ENCODE measurements around the gene USH1G.
"Not testable (repeated sequence)": the region's sequence is repeated elsewhere in the genome, so short reads cannot be mapped to it uniquely, and the experiment has no call there.

The USH1G gene

DNA sequence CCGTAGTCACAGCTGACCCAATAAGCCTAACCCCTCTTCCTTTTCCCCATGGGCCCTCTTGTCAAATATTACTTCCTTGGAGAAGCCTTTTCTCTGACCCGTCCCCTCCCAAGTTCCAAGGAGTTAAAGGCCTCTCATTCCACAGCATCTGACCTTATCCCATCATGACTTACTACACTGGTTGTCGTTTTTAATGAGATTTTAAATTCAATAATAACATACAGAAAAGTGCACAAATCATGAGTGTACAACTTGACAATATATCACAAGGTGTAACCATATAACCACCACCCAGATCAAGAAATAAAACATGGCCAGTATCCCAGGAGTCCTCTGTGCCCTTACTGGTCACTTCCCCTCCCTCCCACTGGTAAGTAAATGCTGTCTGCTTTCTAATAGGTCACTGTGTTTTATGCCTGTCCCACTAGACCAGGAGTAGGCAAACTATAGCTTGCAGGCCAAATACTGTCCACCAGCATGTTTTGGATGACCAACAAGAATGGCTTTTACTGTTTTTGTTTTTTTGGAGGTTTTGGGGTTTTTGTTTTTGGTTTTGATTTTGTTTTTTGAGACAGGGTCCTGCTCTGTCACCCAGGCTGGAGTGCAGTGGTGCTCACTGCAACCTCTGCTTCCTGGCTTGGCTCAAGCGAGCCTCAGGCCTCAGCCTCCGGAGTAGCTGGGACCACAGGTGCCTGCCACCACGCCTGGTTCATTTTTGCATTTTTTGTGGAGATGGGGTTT is 49.0 kb downstream of the USH1G start:
- peak; percentile 39 for DNase-seq

DNA sequence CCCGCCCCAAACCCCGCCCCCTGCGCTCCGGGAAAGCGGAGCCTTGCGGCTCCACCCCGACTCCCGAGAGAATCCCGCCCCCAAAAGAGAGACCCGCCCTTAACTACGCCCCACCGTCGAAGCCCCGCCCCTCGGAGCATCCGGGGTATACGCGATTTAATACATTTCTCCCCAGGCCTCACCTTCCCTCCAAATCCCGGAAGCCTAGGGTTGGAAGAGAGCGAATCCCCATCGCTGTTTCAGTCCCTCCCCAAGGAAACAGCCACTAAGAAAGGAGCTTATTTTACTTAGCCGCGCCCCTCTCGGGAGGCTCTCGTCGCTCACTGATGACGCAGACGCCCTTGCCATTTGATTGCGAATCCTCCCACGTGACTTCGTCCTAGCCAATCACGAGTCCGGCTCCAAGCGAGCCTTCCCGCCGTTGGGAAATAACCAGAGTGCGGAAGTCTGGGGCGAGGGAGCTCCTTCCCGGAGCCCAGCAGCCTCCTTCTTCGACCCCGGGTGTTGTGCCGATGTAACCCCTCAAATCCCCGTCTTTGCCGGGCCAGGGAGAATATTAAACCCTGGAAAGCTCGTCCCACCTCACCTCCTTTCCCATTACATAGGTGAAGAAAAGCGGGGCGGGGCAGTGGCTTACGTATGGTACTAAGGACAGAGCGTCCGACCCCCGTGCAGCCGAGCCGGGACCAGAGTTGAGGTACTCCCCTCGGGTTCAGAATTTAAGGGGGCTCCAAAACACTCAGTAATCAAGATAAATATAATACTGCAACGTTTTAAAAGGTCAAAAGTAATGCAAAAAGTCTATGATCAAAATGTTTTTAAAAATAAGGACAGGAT is 49.8 kb downstream of the USH1G start:
- DNase-seq: peak; percentile 100

DNA sequence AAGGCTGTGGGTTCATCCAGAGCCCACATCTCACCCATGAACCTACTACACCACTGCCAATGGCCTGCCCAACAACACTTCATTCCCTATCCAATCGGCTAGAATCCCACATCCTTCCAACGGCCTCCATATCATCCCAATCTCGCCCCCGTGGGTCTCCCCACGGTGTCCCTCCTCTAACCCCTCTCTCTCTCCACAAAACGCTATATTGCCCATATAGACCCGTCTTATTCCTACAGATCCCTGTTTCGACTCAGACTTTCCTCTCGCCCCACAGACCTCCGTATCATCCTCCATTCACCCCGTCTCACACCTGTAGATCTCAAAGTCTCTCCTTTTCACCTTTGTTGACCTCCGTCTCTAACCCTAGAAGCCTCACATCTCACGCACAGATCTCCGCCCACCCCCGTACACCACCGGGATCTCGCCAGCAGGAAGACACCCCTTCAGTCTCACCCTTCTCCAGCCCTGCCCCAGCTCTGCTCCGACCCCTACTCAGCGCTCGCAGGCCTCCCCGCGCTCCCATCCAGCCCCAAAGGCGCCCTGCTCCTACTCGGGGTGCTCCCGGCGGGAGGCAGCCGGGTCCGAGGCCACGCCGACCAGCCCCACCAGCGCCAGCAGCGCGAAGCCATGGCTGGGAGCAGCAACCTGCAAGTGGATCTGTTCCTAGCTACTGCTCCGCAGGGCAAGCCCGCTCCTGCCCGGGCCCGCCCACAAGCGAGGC is 50.6 kb downstream of the USH1G start, which contains the start of gene FDXR:
FDXR (minus strand) TSS at position 682 of the 724 bp plus-strand sequence; CDS start at position 632, 50 bp downstream.
- DNase-seq: no peak

DNA sequence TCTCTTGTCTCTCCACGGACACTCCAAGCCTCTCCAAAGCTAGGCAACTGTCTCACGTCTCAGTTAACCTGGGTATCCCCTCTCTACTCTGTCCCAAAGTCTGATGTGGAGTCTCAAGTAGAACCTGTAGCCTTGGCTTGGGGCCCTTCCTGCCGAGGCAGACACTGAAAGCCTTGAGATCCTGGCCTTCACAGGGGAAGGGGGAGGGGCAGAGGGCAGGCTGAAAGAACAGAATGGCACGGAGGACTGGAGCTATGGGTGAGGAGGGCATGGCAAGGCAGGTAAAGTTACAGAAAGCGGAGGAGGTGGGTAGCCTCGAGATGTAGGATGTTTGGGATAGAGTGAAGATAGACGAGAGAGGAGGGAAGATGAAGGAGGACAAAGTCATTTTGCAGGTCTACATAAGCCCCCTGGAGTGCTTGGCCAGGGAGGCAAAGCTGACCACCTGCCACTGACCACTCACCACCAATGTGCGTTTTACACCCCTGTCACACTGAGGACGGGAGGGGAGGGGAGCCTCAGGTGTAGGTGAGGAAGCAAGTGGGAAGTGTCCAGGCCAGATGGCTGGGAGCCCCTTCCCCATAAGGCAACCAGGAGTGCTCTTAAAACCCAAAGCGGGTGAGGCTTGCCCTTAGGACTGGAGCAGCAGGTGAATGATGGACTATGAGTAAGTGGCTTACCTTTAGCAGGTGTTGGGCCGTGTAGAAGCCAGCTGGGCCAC is 51.5 kb downstream of the USH1G start:
- DNase-seq: no peak

DNA sequence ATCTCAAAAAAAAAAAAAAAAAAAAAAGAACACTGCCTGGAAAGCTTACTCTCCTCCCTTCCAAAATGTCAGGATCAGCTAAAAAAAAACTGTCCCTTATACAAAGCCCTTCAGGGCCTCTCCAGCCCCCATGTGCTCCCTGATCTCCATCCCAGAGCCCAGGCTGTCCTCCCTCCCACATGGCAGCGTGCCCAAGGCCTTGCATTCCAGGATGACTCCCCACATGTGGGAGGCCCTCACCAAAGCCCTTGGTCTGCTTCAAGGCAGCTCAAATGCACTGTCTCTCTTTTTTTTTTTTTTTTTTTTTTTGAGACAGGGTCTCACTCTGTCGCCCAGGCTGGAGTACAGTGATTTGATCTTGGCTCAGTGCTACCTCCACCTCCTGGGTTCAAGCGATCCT is 52.5 kb downstream of the USH1G start:
- no peak for DNase-seq

DNA sequence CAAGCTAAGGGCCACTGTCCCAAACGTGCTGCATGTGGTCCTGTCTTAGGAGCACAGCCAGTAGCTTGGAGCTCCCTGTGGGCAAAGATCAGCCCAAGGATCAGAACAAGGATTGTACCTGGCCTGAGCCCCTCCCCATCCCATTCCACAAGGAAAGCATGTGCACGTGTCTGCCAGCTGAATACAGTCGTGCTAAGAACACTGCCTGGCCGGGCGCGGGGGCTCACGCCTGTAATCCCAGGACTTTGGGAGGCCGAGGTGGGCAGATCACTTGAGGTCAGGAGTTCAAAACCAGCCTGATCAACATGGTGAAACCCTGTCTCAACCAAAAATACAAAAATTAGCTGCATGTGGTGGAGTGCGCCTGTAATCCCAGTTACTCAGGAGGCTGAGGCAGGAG is 53.0 kb downstream of the USH1G start:
- DNase-seq: not testable (repeated sequence)

DNA sequence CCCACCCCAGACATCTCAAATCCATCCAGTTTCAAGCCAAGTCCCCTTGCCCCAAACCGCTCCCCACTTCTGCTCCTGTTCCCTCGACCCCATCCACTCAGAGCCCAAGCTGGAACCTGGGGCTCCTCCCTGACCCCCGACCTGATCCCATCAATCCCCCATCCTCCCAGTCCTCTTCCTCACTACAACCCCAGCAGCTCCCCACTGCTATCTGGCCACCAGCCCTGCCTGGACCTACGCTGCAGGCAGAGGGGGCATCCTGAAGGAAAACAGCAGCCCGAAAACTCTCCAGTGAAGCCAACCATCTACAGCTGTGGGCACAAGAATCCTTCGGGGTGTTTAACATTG is 54.2 kb downstream of the USH1G start:
- DNase-seq: no peak

DNA sequence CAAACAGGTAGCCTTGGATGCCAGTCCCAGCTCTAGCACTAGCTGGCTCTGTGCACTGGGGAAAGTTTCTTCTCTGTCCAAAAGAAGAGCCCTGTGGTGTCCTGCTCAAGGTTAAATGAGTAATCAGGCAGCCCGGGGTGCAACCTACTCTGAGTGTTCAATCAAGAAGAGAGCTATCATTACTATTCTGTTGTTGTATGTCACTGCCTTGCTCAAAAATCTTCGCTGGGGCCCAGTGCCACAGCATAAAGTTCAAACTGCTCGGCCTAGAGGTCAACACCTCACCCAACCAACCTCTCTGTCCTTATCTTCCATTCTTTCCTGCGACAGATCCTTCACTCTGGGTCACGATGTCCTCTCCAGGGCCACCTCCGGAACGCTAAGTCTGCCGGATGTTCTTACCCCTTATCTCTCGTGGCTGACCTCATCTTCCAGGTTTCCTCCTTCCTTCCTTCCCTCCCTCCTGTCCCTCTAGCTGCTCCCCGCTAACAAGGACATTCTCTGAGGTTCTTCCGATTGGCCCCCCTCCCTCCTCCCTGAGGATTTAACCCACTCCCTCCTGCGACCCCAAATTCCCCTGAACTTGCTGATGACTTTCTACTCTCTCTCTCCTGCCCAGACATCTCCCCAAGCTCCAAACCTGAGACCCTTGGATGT is 54.7 kb downstream of the USH1G start:
- no peak for DNase-seq

DNA sequence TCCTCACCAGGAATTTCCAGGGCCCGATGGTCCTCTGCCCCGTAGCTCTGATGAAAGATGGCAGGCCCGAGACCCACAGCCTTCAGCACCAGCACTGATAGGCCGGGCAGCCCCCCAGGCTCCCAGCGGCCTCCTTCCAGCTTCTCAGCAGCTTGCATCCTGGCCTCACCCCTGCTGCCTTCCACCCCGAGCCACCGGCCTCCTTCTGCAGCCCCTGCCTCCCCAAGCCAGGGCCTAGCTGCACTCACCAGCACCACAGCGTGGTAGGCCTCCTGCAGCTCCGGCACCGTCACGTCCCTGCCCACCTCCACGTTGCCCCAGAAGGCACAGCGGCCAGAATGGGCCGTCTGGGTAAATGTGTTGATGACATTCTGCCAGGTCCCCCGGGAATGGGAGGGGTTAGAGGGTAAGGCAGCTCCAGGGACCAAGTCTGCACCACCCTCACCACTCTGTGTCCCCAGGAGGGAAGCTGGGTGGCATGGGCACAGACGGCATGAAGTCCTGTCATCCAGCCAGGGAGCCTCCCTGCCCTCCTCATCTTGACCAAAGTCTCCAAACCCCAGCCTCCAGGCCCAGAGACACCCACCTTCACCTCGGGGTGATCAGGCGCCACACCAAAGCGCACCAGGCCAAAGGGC is 56.7 kb downstream of the USH1G start:
- DNase-seq: no peak
